NCI-H1930 (cell line): Measurements from ENCODE around the gene TUBB1.
"Not testable (repeated sequence)": the region's sequence is repeated elsewhere in the genome, so short reads cannot be mapped to it uniquely, and the experiment has no call there.

Experiments used
- DNase-seq, 2 experiments: peaks; one replicate each; lab custom pipeline; 2025; lab: John Stamatoyannopoulos, UW

The TUBB1 gene

GRCh38 chr20:59006167-59006863 lies 12.9 kb upstream of the TUBB1 start:
- no peak for DNase-seq

- no peak for DNase-seq
Observed at GRCh38 chr20:59006864-59007664, 12.2 kb upstream of the TUBB1 start, which contains the start of gene CTSZ. TSS of gene CTSZ (minus strand) at chr20:59007254. CDS start at chr20:59007128, 126 bp downstream.

GRCh38 chr20:59007665-59008511 lies 11.3 kb upstream of the TUBB1 start:
- DNase-seq: no peak

GRCh38 chr20:59008715-59009336 lies 10.4 kb upstream of the TUBB1 start:
- DNase-seq: no peak

GRCh38 chr20:59010321-59010994 lies 8.8 kb upstream of the TUBB1 start:
- DNase-seq: no peak

GRCh38 chr20:59010995-59011873 lies 8.0 kb upstream of the TUBB1 start:
- no peak for DNase-seq

GRCh38 chr20:59011874-59012157 lies 7.4 kb upstream of the TUBB1 start:
- DNase-seq: not testable (repeated sequence)

GRCh38 chr20:59013031-59013951 lies 5.9 kb upstream of the TUBB1 start:
- no peak for DNase-seq

- DNase-seq: no peak
Observed at GRCh38 chr20:59013959-59014608, 5.1 kb upstream of the TUBB1 start.

GRCh38 chr20:59014680-59015389 lies 4.4 kb upstream of the TUBB1 start:
- DNase-seq: no peak

GRCh38 chr20:59015411-59015810 lies 3.8 kb upstream of the TUBB1 start:
- DNase-seq: no peak

GRCh38 chr20:59015812-59016711 lies 3.2 kb upstream of the TUBB1 start:
- DNase-seq: no peak

- DNase-seq: no peak
Observed at GRCh38 chr20:59016795-59017492, 2.3 kb upstream of the TUBB1 start.

- no peak for DNase-seq
Observed at GRCh38 chr20:59017493-59018231, 1.6 kb upstream of the TUBB1 start.

GRCh38 chr20:59018817-59019216 lies 412 bp upstream of the TUBB1 start:
- no peak for DNase-seq
